Astrocyte (in vitro differentiated cells and primary cell): ENCODE data around the gene ARHGAP44. TPM values are rescaled to one million over a fixed set of nuclear protein-coding genes. Genes with fewer than 3 reads are reported as not detected.
A peak's percentile ranks its signal among the peaks of the same experiment; 100 is the strongest.

Experiments used
- DNase-seq: peaks from one replicate; pipeline ENCODE4 v3.0.0-alpha.2; 2010; ENCODE audit warnings: low read depth
- FAIRE-seq: peaks from 2 replicates; lab custom pipeline; 2011; peaks lifted over from hg19 to GRCh38; lab: Jason Lieb, UNC
- H2AFZ ChIP-seq: 2 replicates; pipeline ENCODE4 v1.6.0; 2012; ENCODE audit warnings: low read depth, low read length, inconsistent platforms
- H3K27ac ChIP-seq: 2 replicates; pipeline ENCODE4 v1.5.1; 2011; ENCODE audit warnings: low read depth, low read length, inconsistent platforms
- H3K27me3 ChIP-seq: 2 replicates; pipeline ENCODE4 v1.6.0; 2011; ENCODE audit warnings: low read length, inconsistent platforms; ENCODE audit not compliant: insufficient read depth
- H3K36me3 ChIP-seq: 2 replicates; pipeline ENCODE4 v1.5.1; 2011; ENCODE audit warnings: low read length, inconsistent platforms; ENCODE audit not compliant: insufficient read depth
- H3K4me1 ChIP-seq: 2 replicates; pipeline ENCODE4 v1.5.1; 2011; ENCODE audit warnings: low read length, inconsistent platforms; ENCODE audit not compliant: insufficient read depth
- H3K4me2 ChIP-seq: 2 replicates; pipeline ENCODE4 v1.6.0; 2012; ENCODE audit warnings: low read length, inconsistent platforms
- H3K4me3 ChIP-seq: 2 replicates; pipeline ENCODE4 v1.5.1; 2011; ENCODE audit warnings: low read depth, mild to moderate bottlenecking, low read length, inconsistent platforms; ENCODE audit not compliant: insufficient read depth
- H3K79me2 ChIP-seq: 2 replicates; pipeline ENCODE4 v1.6.0; 2012; ENCODE audit warnings: mild to moderate bottlenecking, low read length, inconsistent platforms; ENCODE audit not compliant: insufficient read depth
- H3K9ac ChIP-seq: 2 replicates; pipeline ENCODE4 v1.6.0; 2012; ENCODE audit warnings: mild to moderate bottlenecking, low read length, inconsistent platforms
- H3K9me3 ChIP-seq: 2 replicates; pipeline ENCODE4 v1.5.1; 2012; ENCODE audit warnings: low read depth, mild to moderate bottlenecking, low read length, inconsistent platforms; ENCODE audit not compliant: insufficient read depth
- H4K20me1 ChIP-seq: 2 replicates; pipeline ENCODE4 v1.6.0; 2012; ENCODE audit warnings: low read length, inconsistent platforms; ENCODE audit not compliant: insufficient read depth
- H3K27ac Mint-ChIP-seq: one replicate; pipeline ENCODE4 v1.8.0; 2021; ENCODE audit warnings: mild to moderate bottlenecking, mixed read lengths; ENCODE audit not compliant: unreplicated experiment
- H3K27me3 Mint-ChIP-seq: one replicate; pipeline ENCODE4 v1.8.0; 2021; ENCODE audit warnings: low read depth, mixed read lengths; ENCODE audit not compliant: unreplicated experiment
- H3K36me3 Mint-ChIP-seq: one replicate; pipeline ENCODE4 v1.8.0; 2021; ENCODE audit warnings: low read depth, mixed read lengths; ENCODE audit not compliant: unreplicated experiment
- H3K4me1 Mint-ChIP-seq: one replicate; pipeline ENCODE4 v1.8.0; 2021; ENCODE audit warnings: low read depth, mixed read lengths; ENCODE audit not compliant: unreplicated experiment
- H3K4me3 Mint-ChIP-seq: one replicate; pipeline ENCODE4 v1.8.0; 2021; ENCODE audit warnings: mild to moderate bottlenecking, moderate library complexity, mixed read lengths; ENCODE audit not compliant: unreplicated experiment
- H3K9me3 Mint-ChIP-seq: one replicate; pipeline ENCODE4 v1.8.0; 2021; ENCODE audit warnings: mild to moderate bottlenecking, mixed read lengths; ENCODE audit not compliant: unreplicated experiment
- EZH2 ChIP-seq: IDR thresholded peaks from 2 replicates; pipeline ENCODE4 v1.6.1; 2012; ENCODE audit warnings: mild to moderate bottlenecking, low read length, inconsistent platforms; ENCODE audit not compliant: insufficient read depth
- total RNA-seq: library from RNA; stranded (reverse); gene quantifications from 2 replicates; pipeline ENCODE4 v1.2.1, GENCODE V29; 2021
- TF ChIP-seq, protein P1 (sequence below): IDR thresholded peaks from 2 replicates; pipeline ENCODE4 v1.5.1; 2011; ENCODE audit warnings: low read depth, mild to moderate bottlenecking, inconsistent platforms, low read length, moderate library complexity; ENCODE audit not compliant: insufficient read depth

ARHGAP44 gene
- total RNA-seq, 1 donor from 2014 or later: 3.0 TPM

DNA sequence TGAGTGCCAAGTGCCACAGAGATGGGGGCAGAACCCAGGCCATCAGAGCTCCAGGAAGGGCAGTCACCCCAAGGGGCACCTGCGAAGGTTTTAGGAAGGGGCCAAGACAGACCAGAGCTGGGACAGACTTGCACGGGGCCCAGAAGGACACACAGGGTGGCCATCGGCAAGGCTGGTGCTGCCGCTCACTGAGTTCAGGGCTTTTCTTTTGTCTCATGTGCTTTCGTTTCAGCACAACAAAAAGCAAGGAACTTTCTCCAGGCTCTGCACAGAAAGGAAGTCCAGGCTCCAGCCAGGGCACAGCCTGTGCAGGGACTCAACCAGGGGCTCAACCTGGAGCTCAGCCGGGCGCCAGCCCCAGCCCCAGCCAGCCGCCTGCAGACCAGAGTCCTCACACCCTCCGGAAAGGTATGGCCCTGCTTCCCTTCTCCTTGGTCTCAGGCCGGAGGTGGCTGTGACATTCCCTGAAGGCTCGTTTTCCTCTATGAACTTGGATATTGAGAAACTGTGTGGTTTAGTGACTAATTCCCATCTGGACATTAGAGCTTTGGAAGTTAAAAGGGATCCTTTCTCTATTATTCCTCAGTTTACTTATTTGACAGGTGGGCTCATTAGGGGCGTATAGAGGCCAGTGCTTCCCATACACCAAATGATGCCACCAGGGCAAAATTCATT is 190.7 kb downstream of the ARHGAP44 start:
- H3K27ac Mint-ChIP-seq: no peak overlapping the region

DNA sequence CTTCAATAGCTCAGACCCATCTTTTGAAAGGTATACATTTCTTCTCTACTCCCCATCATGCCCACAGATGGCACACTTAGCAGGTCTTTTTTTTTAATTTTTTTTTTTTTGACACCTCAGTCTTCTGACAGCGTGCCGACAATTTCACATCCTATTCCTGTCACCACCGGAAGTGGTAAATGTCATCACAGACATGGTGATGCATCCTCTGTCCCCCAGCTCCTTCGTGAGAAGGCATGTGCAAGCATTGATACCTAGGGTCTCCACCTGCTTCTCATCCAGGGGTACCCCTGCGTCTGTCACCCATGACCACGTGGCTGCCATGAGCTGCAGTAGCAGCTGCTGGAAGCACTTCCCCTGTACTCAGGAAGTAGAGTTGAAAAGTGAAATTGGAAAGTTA is 192.9 kb downstream of the ARHGAP44 start:
- Histone ChIP-seq H2AFZ (no peak overlapping the region), H3K79me2 (no peaks in the 10 kb centered on the region), H3K9me3 (no peaks in the 10 kb centered on the region), H3K4me3 (no peak overlapping the region), H3K36me3 (no peaks in the 10 kb centered on the region), H3K9ac (no peak overlapping the region), H3K27me3 (no peaks in the 10 kb centered on the region), H3K4me1 (peaks cover 17% of the 10 kb centered on the region), H3K27ac (no peak overlapping the region), H3K4me2 (no peak overlapping the region), H4K20me1 (no peaks in the 10 kb centered on the region)
- no peaks in the 10 kb centered on the region for H3K9me3 Mint-ChIP-seq
- FAIRE-seq: no peak
- no peak overlapping the region for H3K4me3 Mint-ChIP-seq
- DNase-seq: no peak
- H3K36me3 Mint-ChIP-seq: no peaks in the 10 kb centered on the region
- no peak overlapping the region for H3K27ac Mint-ChIP-seq
- H3K4me1 Mint-ChIP-seq: peaks cover 2% of the 10 kb centered on the region
- no peak for TF ChIP-seq EZH2
- TF ChIP-seq, protein P1, sequence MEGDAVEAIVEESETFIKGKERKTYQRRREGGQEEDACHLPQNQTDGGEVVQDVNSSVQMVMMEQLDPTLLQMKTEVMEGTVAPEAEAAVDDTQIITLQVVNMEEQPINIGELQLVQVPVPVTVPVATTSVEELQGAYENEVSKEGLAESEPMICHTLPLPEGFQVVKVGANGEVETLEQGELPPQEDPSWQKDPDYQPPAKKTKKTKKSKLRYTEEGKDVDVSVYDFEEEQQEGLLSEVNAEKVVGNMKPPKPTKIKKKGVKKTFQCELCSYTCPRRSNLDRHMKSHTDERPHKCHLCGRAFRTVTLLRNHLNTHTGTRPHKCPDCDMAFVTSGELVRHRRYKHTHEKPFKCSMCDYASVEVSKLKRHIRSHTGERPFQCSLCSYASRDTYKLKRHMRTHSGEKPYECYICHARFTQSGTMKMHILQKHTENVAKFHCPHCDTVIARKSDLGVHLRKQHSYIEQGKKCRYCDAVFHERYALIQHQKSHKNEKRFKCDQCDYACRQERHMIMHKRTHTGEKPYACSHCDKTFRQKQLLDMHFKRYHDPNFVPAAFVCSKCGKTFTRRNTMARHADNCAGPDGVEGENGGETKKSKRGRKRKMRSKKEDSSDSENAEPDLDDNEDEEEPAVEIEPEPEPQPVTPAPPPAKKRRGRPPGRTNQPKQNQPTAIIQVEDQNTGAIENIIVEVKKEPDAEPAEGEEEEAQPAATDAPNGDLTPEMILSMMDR: no peak
- no peaks in the 10 kb centered on the region for H3K27me3 Mint-ChIP-seq

More for the DNA sequence above, 190.7 kb downstream of the ARHGAP44 start:
- TF ChIP-seq, protein P1: no peak
- no peak for TF ChIP-seq EZH2
- no peaks in the 10 kb centered on the region for H3K36me3 Mint-ChIP-seq
- Histone ChIP-seq H3K9me3 (no peaks in the 10 kb centered on the region), H3K9ac (no peak overlapping the region), H3K36me3 (no peaks in the 10 kb centered on the region), H3K27ac (no peak overlapping the region), H3K79me2 (no peaks in the 10 kb centered on the region), H3K4me2 (no peak overlapping the region), H2AFZ (no peak overlapping the region), H3K27me3 (no peaks in the 10 kb centered on the region), H3K4me3 (no peak overlapping the region), H3K4me1 (peaks cover 12% of the 10 kb centered on the region), H4K20me1 (no peaks in the 10 kb centered on the region)
- H3K4me3 Mint-ChIP-seq: no peak overlapping the region
- peaks cover 5% of the 10 kb centered on the region for H3K27me3 Mint-ChIP-seq
- H3K4me1 Mint-ChIP-seq: peaks cover 2% of the 10 kb centered on the region
- H3K9me3 Mint-ChIP-seq: no peaks in the 10 kb centered on the region
- FAIRE-seq (no peak), DNase-seq (peak; percentile 31)
